Measurements from ENCODE around the gene EIF4ENIF1.
A peak's percentile ranks its signal among the peaks of the same experiment; 100 is the strongest.

EIF4ENIF1 gene

DNA sequence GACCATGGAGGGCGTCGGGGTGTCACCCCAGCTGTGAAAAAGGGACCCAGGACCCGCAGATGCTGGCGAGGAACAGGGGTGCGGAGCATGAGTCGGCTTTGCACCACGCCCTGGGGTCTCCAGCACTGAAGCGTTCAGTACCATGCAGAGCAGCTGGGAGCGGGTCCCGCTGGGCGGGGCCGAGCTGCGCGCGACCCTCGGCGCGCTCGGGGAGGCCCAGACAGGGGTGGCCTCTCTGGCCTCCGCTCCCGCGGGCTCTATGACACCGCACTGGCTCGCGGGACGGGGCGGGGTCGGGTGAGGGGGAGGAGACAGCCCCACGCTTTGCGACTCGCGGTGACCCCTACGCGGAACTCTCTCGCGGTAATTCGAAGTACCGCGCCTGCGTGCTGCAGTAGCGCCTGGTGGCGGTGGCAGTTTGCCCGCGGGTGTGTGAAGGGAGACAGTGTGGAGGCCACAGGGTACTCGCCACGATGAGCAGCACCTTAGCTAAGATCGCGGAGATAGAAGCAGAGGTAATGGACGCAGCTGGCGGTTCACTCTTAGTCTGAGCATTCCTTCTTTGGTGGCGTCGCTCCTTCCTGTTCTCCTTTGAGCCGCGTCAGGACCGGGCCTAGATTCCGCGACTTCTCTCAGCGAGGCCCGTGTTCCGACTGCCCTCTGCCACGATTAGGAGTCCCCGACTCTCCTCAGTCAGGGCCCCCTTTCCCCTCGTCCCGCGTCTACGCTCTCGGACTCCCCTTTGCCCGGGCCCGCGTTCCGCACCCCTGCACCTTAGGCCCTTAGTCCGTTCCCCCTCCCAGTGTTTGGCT is 90.2 kb downstream of the EIF4ENIF1 start, which contains the start of gene DRG1:
Gene DRG1 (plus strand): TSS at position 394 of the 812 bp plus-strand sequence. CDS start 80 bp downstream, at position 474.
- Histone ChIP-seq H3K14ac (ENCODE audit: low read length) (no peak within 1 kb of the TSS), H3K4me1 (ENCODE audit: control insufficient read depth in 2 of 2, insufficient read depth in 1 of 2, low read depth in 1 of 2, low read length in 2 of 2) (peaks cover 0 to 9% of the 10 kb centered on the region in 2 donors), H3K27me3 (ENCODE audit: control insufficient read depth in 3 of 3, insufficient read depth in 3 of 3, low read depth in 1 of 3, low read length in 3 of 3) (no peaks in the 10 kb centered on the region), H4K8ac (ENCODE audit: low read depth, low read length) (no peak within 1 kb of the TSS), H2AFZ (ENCODE audit: low read length) (peak within 1 kb of the TSS; percentile 83), H3K4ac (ENCODE audit: low read length) (no peak within 1 kb of the TSS), H3K4me2 (ENCODE audit: insufficient read depth, low read length, poor library complexity, severe bottlenecking) (peak within 1 kb of the TSS; percentile 59), H2BK15ac (ENCODE audit: low read length) (no peak within 1 kb of the TSS), H3K18ac (ENCODE audit: low read length) (peak within 1 kb of the TSS; percentile 83), H2BK12ac (ENCODE audit: low read length) (no peak within 1 kb of the TSS), H3K79me1 (ENCODE audit: low read depth, low read length) (peaks cover 2% of the 10 kb centered on the region), H3K4me3 (ENCODE audit: low read length in 2 of 2) (peak within 1 kb of the TSS; percentile 89 to 98), H3K36me3 (replicated peaks in 1 of 2; ENCODE audit: control insufficient read depth in 2 of 2, insufficient read depth in 2 of 2, low read length in 2 of 2) (peaks cover 8 to 37% of the 10 kb centered on the region in 2 donors), H3K9me3 (replicated peaks in 1 of 2; ENCODE audit: control insufficient read depth in 2 of 2, insufficient read depth in 1 of 2, low read depth in 1 of 2, low read length in 2 of 2) (no peaks in the 10 kb centered on the region), H4K91ac (ENCODE audit: low read depth, low read length, poor library complexity) (no peak within 1 kb of the TSS), H3K27ac (replicated peaks; ENCODE audit: low read length) (peak within 1 kb of the TSS; percentile 39), H2AK5ac (ENCODE audit: low read depth, low read length) (no peak within 1 kb of the TSS), H2BK120ac (ENCODE audit: low read depth, low read length) (no peak within 1 kb of the TSS), H3K23ac (ENCODE audit: low read depth, low read length, poor library complexity) (peak within 1 kb of the TSS; percentile 86), H2BK5ac (ENCODE audit: low read length) (peak within 1 kb of the TSS; percentile 35), H3K9ac (ENCODE audit: low read depth, low read length, poor library complexity) (peak within 1 kb of the TSS; percentile 97)
- no CpG with 5 or more reads among the region's 72 CpGs for WGBS, 2 donors (ENCODE audit: extremely low coverage in 2 of 2, insufficient read length in 2 of 2, insufficient replicate concordance in 1 of 2)
- DNase-seq (ENCODE audit: low spot score): peak; percentile 91

DNA sequence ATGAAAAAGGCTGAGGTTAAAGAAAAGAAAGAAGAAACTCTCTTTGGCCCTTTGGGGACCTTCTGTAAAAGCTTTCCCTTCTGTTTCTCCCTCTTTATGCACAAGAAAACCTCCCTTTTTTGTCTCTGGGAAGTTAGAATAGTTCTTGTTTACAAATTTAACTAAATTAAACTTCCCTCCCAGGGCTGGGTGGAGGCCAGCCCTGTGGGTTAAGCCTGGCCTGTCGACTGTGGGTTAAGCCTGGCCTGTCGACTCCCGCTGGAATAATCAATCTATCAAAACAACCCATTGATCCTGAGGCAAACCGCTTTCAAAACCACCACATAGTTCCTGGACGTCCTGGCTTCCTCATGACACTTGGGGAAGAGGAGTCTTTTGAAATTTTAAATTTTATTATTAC is 91.4 kb downstream of the EIF4ENIF1 start:
- Histone ChIP-seq H2BK15ac (ENCODE audit: low read length) (no peak overlapping the region), H3K27me3 (ENCODE audit: control insufficient read depth in 3 of 3, insufficient read depth in 3 of 3, low read depth in 1 of 3, low read length in 3 of 3) (no peaks in the 10 kb centered on the region), H2AK5ac (ENCODE audit: low read depth, low read length) (no peak overlapping the region), H3K23ac (ENCODE audit: low read depth, low read length, poor library complexity) (no peak overlapping the region), H3K79me1 (ENCODE audit: low read depth, low read length) (peaks cover 2% of the 10 kb centered on the region), H3K4me1 (ENCODE audit: control insufficient read depth in 2 of 2, insufficient read depth in 1 of 2, low read depth in 1 of 2, low read length in 2 of 2) (peaks cover 0 to 9% of the 10 kb centered on the region in 2 donors), H3K27ac (replicated peaks; ENCODE audit: low read length) (no peak overlapping the region), H3K4me3 (ENCODE audit: low read length in 2 of 2) (no peak overlapping the region), H2BK12ac (ENCODE audit: low read length) (no peak overlapping the region), H3K9ac (ENCODE audit: low read depth, low read length, poor library complexity) (no peak overlapping the region), H3K4ac (ENCODE audit: low read length) (no peak overlapping the region), H3K14ac (ENCODE audit: low read length) (no peak overlapping the region), H2BK120ac (ENCODE audit: low read depth, low read length) (no peak overlapping the region), H2BK5ac (ENCODE audit: low read length) (no peak overlapping the region), H3K9me3 (replicated peaks in 1 of 2; ENCODE audit: control insufficient read depth in 2 of 2, insufficient read depth in 1 of 2, low read depth in 1 of 2, low read length in 2 of 2) (peaks cover 0 to 1% of the 10 kb centered on the region in 2 donors), H3K4me2 (ENCODE audit: insufficient read depth, low read length, poor library complexity, severe bottlenecking) (no peak overlapping the region), H2AFZ (ENCODE audit: low read length) (peak overlapping the region; percentile 54), H4K91ac (ENCODE audit: low read depth, low read length, poor library complexity) (no peak overlapping the region), H4K8ac (ENCODE audit: low read depth, low read length) (no peak overlapping the region), H3K36me3 (replicated peaks in 1 of 2; ENCODE audit: control insufficient read depth in 2 of 2, insufficient read depth in 2 of 2, low read length in 2 of 2) (peaks cover 5 to 25% of the 10 kb centered on the region in 2 donors), H3K18ac (ENCODE audit: low read length) (no peak overlapping the region)
- DNase-seq (ENCODE audit: low spot score): no peak
- no CpG with 5 or more reads among the region's 5 CpGs for WGBS, 2 donors (ENCODE audit: extremely low coverage in 2 of 2, insufficient read length in 2 of 2, insufficient replicate concordance in 1 of 2)

DNA sequence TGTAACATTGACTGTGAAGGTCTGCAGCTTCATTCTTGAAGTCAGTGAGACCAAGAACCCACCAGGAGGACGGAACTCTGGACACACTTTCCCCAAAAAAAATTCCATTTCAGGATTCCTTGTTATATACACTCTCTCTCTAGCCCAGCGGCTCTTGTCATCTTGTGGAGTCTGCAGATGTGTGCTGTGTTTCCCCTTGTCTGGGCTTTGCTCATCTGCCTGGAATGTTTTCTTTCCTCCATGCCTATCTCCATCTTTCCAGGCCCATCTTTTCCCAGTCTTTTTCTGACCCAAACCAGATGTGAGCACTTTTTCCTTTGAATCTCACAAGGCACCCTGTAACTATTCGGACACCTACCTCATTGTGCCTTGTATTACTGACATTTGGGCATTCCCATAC is 95.3 kb downstream of the EIF4ENIF1 start:
- Histone ChIP-seq H3K4me2 (ENCODE audit: insufficient read depth, low read length, poor library complexity, severe bottlenecking) (no peak overlapping the region), H4K91ac (ENCODE audit: low read depth, low read length, poor library complexity) (no peak overlapping the region), H3K18ac (ENCODE audit: low read length) (no peak overlapping the region), H3K23ac (ENCODE audit: low read depth, low read length, poor library complexity) (no peak overlapping the region), H2BK12ac (ENCODE audit: low read length) (no peak overlapping the region), H2AK5ac (ENCODE audit: low read depth, low read length) (no peak overlapping the region), H2BK15ac (ENCODE audit: low read length) (no peak overlapping the region), H4K8ac (ENCODE audit: low read depth, low read length) (no peak overlapping the region), H3K27me3 (ENCODE audit: control insufficient read depth in 3 of 3, insufficient read depth in 3 of 3, low read depth in 1 of 3, low read length in 3 of 3) (no peaks in the 10 kb centered on the region), H3K9ac (ENCODE audit: low read depth, low read length, poor library complexity) (no peak overlapping the region), H2AFZ (ENCODE audit: low read length) (no peak overlapping the region), H3K36me3 (replicated peaks in 1 of 2; ENCODE audit: control insufficient read depth in 2 of 2, insufficient read depth in 2 of 2, low read length in 2 of 2) (no peaks in the 10 kb centered on the region), H3K4me1 (ENCODE audit: control insufficient read depth in 2 of 2, insufficient read depth in 1 of 2, low read depth in 1 of 2, low read length in 2 of 2) (peaks cover 0 to 6% of the 10 kb centered on the region in 2 donors), H3K4ac (ENCODE audit: low read length) (no peak overlapping the region), H2BK5ac (ENCODE audit: low read length) (no peak overlapping the region), H3K27ac (replicated peaks; ENCODE audit: low read length) (no peak overlapping the region), H3K9me3 (replicated peaks in 1 of 2; ENCODE audit: control insufficient read depth in 2 of 2, insufficient read depth in 1 of 2, low read depth in 1 of 2, low read length in 2 of 2) (peaks cover 0 to 1% of the 10 kb centered on the region in 2 donors), H2BK120ac (ENCODE audit: low read depth, low read length) (no peak overlapping the region), H3K14ac (ENCODE audit: low read length) (no peak overlapping the region), H3K79me1 (ENCODE audit: low read depth, low read length) (no peaks in the 10 kb centered on the region), H3K4me3 (ENCODE audit: low read length in 2 of 2) (no peak overlapping the region)
- no peak for DNase-seq (ENCODE audit: low spot score)
- no CpG with 5 or more reads among the region's 3 CpGs for WGBS, 2 donors (ENCODE audit: extremely low coverage in 2 of 2, insufficient read length in 2 of 2, insufficient replicate concordance in 1 of 2)

DNA sequence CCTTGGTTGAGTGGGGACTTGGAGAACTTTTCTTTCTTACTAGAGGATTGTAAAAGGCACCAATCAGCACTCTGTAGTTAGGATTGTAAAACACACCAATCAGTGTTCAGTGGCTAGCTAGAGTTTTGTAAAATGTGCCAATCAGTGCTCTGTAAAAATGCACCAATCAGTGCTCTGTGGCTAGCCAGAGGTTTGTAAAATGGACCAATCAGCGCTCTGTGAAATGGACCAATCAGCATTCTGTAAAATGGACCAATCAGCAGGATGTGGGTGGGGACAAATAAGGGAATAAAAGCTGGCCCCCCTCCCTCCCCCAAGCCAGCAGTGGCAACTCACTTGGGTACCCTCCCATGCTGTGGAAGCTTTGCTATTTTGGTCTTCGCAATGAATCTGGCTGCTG is 95.7 kb downstream of the EIF4ENIF1 start:
- Histone ChIP-seq H3K9ac (ENCODE audit: low read depth, low read length, poor library complexity) (no peak overlapping the region), H3K27me3 (ENCODE audit: control insufficient read depth in 3 of 3, insufficient read depth in 3 of 3, low read depth in 1 of 3, low read length in 3 of 3) (no peaks in the 10 kb centered on the region), H2BK12ac (ENCODE audit: low read length) (no peak overlapping the region), H3K36me3 (replicated peaks in 1 of 2; ENCODE audit: control insufficient read depth in 2 of 2, insufficient read depth in 2 of 2, low read length in 2 of 2) (no peaks in the 10 kb centered on the region), H2AK5ac (ENCODE audit: low read depth, low read length) (no peak overlapping the region), H3K4me3 (ENCODE audit: low read length in 2 of 2) (no peak overlapping the region), H4K91ac (ENCODE audit: low read depth, low read length, poor library complexity) (no peak overlapping the region), H3K79me1 (ENCODE audit: low read depth, low read length) (no peaks in the 10 kb centered on the region), H3K14ac (ENCODE audit: low read length) (no peak overlapping the region), H2AFZ (ENCODE audit: low read length) (no peak overlapping the region), H3K4me1 (ENCODE audit: control insufficient read depth in 2 of 2, insufficient read depth in 1 of 2, low read depth in 1 of 2, low read length in 2 of 2) (peaks cover 0 to 4% of the 10 kb centered on the region in 2 donors), H3K4me2 (ENCODE audit: insufficient read depth, low read length, poor library complexity, severe bottlenecking) (no peak overlapping the region), H3K4ac (ENCODE audit: low read length) (no peak overlapping the region), H3K27ac (replicated peaks; ENCODE audit: low read length) (no peak overlapping the region), H2BK5ac (ENCODE audit: low read length) (no peak overlapping the region), H3K18ac (ENCODE audit: low read length) (no peak overlapping the region), H4K8ac (ENCODE audit: low read depth, low read length) (no peak overlapping the region), H3K23ac (ENCODE audit: low read depth, low read length, poor library complexity) (no peak overlapping the region), H3K9me3 (replicated peaks in 1 of 2; ENCODE audit: control insufficient read depth in 2 of 2, insufficient read depth in 1 of 2, low read depth in 1 of 2, low read length in 2 of 2) (peaks cover 0 to 1% of the 10 kb centered on the region in 2 donors), H2BK15ac (ENCODE audit: low read length) (no peak overlapping the region), H2BK120ac (ENCODE audit: low read depth, low read length) (no peak overlapping the region)
- no CpG with 5 or more reads among the region's 2 CpGs for WGBS, 2 donors (ENCODE audit: extremely low coverage in 2 of 2, insufficient read length in 2 of 2, insufficient replicate concordance in 1 of 2)
- no peak for DNase-seq (ENCODE audit: low spot score)

Measured in neuronal stem cell (in vitro differentiated cells).